ENCODE measurements around the gene EEFSEC.

Gene EEFSEC

GRCh38 chr3:128447561-128448013, 294.3 kb downstream of the EEFSEC start:
- no peak for DNase-seq (ENCODE audit: low read depth)

- no peak for DNase-seq (ENCODE audit: low read depth)
Measured at GRCh38 chr3:128448491-128448890, 295.2 kb downstream of the EEFSEC start.

DNA sequence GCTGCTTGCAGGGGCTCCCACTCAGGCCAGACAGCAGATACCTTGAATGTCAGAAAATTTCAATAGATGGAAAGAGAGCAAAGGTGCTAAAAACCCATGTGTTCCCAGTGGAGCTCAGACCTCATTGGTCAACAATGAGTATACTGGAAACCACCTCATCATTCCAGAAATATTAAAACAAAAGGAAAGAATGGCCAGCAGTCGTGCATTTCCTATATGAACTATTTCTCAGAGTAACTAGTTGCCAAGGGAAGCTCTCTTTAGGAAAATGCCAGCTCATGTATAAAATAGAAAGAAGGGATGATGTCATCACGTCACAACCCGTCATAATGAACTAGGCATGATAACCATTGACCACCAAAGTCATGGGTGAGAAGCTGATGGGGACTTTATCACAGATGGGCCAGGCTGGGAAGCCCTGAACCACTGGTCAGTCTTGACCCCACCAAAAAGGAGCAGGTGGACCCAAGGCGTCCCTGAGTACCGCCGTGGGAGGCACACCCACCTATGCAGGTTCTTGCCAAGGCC, 295.9 kb downstream of the EEFSEC start:
- DNase-seq (ENCODE audit: low read depth), result no peak

DNA sequence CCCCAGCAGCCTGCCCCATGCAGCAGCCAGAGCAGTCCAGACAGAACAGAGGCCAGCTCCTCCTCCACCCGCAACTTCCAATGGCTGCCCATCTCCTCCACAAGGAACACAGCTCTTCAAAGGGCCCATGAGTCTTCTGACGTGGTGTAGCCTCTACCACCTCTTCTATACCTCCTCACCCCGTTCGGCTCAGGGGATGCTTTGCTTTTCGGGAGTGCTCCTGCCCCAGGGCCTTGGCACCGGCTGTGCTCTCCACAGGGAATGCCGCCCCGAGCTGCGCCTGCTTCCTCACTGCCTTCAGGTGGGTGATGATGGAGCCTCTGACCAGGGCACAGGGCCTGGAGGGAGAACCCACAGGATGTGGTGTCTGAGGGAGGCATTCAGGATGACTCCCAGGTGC, 298.8 kb downstream of the EEFSEC start:
- DNase-seq (ENCODE audit: low read depth), result no peak

DNA sequence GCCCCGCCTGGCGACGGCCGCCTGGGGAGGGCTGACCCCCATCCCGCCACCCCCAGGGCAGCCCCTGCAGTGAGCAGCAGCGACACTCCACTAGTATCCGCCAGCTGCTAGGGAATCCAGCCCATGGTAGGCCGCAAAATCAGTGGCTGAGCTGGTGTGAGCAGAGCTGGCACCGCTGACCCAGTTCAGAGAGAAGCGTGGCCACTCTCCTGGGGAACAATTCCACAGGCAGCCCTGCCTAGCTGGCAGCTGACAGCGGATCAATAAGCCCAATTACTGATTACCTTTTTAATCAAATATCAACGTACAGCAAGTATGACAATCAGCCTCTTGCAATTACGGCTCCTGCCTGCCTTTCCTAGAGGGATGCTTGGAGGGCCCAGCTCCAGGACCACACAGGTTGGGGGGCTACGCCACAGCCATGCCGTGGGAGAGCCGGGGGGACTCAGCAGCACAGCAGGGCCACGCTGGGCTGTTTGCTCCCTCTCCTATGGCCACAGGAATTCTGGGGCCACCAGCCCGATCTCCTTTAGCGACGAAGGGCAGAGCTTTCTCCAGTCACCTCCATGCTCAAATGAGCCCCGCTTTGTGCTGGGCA, 299.5 kb downstream of the EEFSEC start:
- DNase-seq (ENCODE audit: low read depth), result no peak

GRCh38 chr3:128453501-128454309, 300.4 kb downstream of the EEFSEC start:
- DNase-seq (ENCODE audit: low read depth), result no peak

DNA sequence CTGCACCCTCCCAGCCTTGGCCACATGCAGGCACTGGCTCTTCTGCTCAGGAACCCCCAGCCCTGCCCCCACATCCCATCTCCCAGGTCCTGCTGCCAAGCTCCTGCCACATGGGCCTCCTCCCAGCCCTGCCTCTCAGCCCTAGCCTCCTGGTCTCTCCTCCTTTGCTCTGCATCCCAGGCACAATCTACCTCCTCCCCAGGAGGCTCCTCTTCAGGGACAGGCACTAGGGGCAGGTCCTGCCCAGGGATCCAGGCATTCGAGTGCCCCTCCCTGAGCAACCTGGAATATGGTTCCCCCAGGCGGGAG, 301.0 kb downstream of the EEFSEC start:
- DNase-seq (ENCODE audit: low read depth), result no peak

DNA sequence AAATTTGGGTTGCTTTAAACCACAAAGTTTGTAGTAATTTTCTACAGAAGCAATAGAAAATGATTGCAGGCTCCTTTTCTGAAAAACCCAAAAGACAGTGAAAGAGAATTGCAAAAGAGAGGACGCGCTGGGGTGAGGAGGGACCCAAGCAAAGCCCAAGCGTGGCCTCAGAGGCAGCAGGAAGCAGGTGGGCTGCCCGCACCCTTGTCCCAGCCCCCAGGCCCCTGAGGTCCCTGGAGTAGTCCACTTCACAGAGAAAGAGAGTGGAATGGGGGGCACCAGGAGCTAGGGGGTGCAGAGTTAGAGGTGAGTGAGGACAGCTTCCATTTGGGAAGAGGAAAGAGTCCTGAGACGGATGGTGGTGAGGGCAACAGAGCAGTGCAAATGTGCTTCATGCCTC, 301.8 kb downstream of the EEFSEC start:
- no peak for DNase-seq (ENCODE audit: low read depth)

DNA sequence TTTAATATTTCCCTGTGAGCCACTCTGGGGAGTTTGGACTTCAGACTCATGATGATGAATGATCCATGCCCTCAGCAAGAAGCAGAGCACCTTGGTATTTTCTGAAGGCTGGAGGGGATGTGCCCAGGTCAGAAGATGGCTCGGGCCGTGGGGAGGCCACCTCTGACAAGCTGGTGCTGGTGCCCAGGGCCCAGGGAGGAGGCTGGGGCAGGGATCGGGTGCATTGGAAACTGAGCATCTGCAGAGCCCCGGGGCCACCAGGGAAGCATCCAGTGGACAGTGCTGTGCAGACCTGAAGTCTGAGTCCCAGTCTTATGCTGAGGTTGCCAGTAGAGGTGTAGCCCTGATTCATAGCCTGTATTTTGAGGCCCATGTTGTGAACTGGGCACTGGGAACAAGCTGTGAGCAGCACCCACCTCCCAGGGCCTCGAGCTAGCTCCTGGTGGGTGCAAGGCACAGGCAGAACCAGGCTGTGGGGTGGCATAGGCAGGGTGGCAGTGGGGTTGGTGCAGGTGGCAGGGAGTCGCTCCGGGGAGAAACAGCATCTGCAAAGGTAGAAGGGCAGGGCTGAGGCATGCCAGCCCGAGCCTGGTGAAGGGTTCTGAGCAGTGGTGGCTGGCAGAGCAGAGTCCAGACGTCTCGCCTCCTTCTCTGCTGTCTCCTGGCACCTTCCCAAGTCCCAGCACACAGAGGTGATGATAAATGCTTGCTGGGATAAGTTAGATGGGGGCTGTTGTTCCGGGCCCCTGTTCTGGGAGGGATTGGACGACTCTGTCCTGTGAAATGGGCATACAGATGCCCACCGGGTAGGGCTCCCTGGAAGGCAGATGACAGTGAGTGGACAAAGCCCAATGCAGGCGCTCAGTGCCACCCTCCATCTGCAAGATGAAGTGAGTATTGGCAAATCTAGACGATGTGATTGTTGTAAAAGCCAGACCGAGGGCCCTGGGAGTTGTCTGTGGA, 302.8 kb downstream of the EEFSEC start:
- no peak for DNase-seq (ENCODE audit: low read depth)

- no peak for DNase-seq (ENCODE audit: low read depth)
Measured at GRCh38 chr3:128456776-128457715, 303.8 kb downstream of the EEFSEC start.

DNA sequence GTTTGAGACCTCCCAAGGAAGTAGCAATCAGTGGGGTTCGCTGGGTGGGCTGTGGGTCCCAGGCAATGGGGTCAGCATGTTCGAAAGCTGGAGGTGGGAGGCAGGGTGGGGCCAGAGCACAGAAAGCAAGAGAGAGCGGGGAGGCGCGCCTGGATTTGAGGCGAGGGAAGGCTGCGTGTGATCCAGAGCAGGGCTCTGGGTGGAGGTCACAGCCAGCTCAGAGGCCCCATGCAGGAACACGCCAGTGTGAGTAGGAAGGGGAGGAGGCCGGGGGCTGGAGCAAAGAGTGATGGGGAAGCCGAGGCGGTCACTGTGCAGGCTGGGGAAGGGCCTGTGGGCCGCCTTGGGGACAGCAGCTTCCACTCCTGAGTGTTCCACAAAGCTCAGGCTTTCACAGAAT, 304.7 kb downstream of the EEFSEC start:
- no peak for DNase-seq (ENCODE audit: low read depth)

Data from activated T-helper 9 cell treated with anti-CD3 and anti-CD28 coated beads, Interleukin-2, amount 50 U/mL, for 16 hours (primary cell).